T follicular helper cell (primary cell): ENCODE measurements around the gene HBS1L.
A peak's percentile ranks its signal among the peaks of the same experiment; 100 is the strongest.

ENCODE experiments used
- DNase-seq: peaks from one replicate; pipeline ENCODE4 v3.0.0-alpha.2; 2020; ENCODE audit warnings: low read depth

Gene HBS1L

GRCh38 chr6:134949927-134950326, 104.7 kb downstream of the HBS1L start, which contains the start of gene ALDH8A1:
TSS of gene ALDH8A1 (minus strand) at chr6:134950101. CDS start at chr6:134950053, 48 bp downstream.
- no peak for DNase-seq

DNA sequence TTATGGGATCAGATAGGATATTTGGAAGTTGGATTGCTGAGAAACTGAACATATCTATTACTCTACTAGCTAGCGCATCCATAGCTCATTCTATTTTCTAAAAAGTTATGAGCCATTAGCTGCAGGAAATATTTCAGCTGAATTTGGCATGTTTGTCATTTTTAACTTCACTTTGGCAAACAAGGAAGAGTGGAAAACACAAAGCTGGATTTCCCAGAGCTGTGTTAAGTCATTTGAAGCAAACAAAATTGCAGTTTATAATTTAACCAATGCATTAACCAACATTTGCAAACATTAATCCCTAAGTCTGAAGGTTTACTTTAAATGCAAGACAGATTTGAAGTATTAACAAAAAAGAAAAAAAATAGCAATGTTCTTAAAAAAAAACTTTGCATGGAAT, 105.9 kb downstream of the HBS1L start:
- DNase-seq: no peak

DNA sequence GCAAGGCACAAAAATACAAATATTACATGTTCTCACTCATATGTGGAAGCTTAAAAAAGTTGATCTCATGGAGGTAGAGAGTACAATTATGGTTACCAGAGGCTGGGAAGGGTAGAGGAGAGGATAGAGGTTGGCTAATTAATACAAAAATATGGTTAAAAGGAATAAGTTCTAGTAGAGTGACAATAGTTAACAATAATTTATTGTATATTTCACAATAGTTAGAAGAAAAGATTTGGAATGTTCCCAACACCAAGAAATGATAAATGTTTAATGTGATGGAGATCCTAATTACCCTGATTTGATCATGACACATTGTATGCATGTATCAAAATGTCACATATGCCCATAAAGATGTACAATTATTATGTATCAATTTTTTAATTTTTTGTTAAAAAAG, 106.5 kb downstream of the HBS1L start:
- DNase-seq: no peak

DNA sequence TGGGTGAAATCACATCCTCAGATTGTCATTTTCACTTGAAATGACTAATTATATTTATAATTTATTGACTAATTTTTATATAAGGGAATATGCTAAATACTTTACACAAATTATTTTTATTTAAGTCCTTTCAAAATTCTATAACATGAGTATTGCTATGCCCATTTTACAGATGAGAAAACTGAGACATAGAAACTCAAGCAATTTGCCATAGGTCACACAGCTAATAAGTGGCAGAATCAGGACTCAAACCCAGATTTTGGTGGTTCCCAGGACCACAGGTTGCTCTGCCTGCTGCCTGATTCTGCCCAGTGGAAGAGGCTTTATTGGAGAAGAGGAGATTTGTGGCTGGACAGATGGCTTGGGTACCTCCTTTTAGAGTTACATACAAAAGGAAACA, 109.6 kb downstream of the HBS1L start:
- no peak for DNase-seq

DNA sequence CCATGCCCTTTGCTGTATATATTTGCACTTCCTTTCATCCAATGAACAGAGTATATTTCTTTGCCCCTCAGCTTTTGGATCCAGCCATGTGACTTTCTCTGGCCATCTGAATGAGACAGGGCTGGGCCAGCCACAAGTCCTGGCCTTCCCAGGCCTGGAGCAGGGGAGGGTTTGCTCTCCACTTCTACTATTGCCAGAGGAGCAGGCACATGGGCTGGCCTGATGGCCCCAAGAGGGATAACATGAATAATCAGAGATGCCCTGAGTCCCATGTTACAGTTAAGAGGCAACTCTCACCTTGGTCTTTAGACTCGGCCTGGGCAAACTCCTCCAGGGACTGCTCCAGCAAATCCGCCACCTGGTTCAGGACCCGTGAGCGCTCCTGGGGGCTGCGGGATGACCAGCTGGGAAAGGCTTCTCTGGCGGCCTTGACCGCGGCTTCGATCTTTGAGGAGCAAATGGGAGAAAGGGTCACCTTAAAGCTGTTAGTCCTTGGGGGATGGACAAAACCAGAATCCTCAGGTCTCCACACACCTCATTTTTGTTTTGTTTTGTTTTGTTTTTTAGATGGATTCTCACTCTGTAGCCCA, 111.0 kb downstream of the HBS1L start:
- no peak for DNase-seq

- peak; percentile 17 for DNase-seq
Measured at GRCh38 chr6:134938896-134939295, 115.7 kb downstream of the HBS1L start.

DNA sequence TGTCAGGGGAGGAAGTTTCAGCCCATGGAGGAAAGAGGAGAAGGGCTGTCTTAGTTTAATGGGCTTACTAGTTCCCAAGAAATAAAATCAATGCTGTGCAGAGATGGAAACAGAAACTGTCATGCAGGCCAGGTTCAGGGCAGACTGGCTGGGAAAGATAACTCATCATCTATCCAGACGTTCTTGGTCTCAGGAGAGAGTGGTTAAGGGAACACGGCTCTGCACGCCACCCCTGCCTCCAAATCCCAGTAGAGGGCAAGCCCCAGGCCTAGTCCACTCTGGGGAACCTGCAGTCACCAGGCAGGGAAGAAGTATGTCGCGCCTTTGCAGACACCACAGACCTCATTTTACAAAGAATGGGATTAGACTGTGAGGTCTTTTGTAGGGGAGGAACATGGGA, 117.2 kb downstream of the HBS1L start:
- no peak for DNase-seq

DNA sequence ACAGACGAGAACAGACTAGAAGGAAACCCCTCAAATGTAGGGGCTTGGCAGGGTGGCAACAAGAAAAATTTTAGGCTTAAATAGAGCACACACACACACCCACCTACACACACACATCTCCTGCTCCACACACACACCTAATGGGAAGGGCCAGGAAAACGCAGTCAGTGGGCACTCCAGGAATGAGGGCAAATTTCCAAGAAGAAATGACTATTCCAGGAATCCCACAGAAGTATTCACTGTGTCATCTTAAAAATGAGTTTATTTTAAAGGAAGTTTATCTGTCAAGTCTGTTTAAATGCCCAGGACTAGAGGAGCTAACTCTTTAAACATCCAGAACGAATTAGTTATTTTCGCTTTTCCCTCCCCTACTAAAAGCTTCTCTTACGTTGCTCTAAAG, 117.7 kb downstream of the HBS1L start:
- no peak for DNase-seq

DNA sequence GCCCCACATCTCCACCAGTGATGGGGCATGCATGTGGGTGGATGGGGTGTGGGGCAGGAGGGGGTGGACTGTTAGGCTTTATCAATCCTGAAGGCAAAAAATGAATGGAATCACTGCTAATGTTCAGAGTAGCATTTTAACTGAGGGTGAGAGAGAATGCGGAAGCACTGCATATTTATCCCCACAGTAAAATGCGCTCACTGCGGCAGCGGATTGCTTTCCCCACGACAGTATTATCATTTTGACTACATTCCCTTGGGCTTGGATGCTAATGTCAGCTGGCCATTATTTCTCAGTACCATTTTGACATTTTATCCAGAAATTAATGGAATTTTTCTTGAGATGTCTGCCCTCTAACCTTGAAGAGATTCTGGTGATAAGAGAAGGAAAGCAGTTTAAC, 118.1 kb downstream of the HBS1L start:
- DNase-seq: no peak

- no peak for DNase-seq
Measured at GRCh38 chr6:134934793-134935485, 119.7 kb downstream of the HBS1L start.

GRCh38 chr6:134932535-134933470, 121.8 kb downstream of the HBS1L start:
- DNase-seq: no peak

DNA sequence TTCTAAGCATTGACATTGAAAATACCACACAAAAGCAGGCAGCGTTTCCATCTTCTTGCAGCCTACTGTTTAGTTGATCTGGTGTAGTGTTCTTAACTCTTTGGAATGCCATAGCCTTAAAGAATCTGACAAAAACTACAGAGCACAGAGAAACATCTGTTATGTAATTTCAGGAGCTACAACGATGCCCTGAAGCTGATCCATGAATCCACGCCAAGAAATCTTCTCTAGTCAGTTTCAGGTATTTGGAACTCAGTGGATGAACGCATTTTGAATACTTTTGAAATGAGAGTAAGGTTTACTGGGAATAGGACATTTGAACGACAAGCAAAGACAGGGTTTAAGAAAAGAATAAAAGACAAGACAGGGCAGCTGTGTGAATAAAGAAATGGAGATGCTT, 122.5 kb downstream of the HBS1L start:
- DNase-seq: no peak

GRCh38 chr6:134930463-134930862, 124.2 kb downstream of the HBS1L start:
- no peak for DNase-seq

- no peak for DNase-seq
Measured at GRCh38 chr6:134928151-134928900, 126.3 kb downstream of the HBS1L start.

- no peak for DNase-seq
Measured at GRCh38 chr6:134925800-134926199, 128.8 kb downstream of the HBS1L start.

- no peak for DNase-seq
Measured at GRCh38 chr6:134921721-134922261, 132.8 kb downstream of the HBS1L start.

- DNase-seq: no peak
Measured at GRCh38 chr6:134921276-134921675, 133.3 kb downstream of the HBS1L start.

DNA sequence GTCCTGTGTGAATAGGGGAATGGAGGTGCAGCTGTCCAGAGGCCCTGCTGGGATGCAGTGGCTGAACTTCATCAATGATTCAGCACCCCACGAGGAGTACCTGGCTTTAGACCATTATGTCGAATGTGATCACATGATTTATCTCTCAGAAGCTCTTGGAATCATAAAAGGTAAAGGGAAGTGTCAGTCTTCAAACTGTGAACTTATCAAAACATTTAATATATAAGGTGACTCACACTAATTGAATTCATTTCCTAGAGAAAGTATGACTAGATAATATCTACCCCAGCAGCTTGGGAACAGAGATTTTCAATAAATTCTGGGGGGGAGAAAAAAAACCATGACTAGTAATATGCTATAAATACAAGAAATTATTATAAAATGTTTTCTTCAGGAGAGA, 134.2 kb downstream of the HBS1L start:
- DNase-seq: no peak

GRCh38 chr6:134918418-134918961, 136.1 kb downstream of the HBS1L start:
- no peak for DNase-seq

DNA sequence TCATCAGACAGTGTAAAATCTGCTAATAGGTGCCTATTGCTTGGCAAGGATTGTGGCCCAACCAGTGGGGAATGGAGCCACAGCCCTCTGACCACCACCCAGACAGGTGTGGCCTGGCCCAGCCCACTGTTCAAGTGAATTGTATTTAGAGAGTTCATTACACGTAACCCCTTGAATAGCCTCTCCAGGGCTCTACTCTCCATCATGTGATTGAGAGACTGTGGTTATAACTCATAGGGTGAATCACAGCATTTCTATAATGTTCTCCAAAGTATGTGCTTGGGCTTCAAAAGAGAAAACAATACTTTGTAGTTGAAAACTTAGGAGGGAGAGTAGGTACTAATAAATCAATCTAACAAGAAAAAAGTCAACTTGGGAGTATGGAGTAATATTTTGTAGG, 143.1 kb downstream of the HBS1L start:
- DNase-seq: no peak

DNA sequence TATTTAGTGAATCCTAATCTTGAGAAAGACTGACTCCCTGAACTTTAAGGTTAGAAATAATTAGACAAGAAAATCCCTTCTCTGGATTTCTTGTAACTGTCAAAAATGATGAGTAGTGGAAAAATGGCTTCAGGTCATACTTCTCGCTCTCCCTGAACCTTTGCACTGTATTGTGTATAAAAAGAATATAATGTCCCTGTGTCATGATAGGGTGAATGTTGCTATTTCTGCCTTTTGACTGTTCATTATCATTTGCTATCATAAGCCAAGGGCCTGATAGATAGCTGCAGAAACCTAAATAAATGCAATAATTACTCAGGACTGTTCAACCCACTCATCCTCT, 144.1 kb downstream of the HBS1L start:
- no peak for DNase-seq
